Measurements from ENCODE around the gene CRTC3.
"Not testable (repeated sequence)": the region's sequence is repeated elsewhere in the genome, so short reads cannot be mapped to it uniquely, and the experiment has no call there.

Gene CRTC3

GRCh38 chr15:90624278-90624981, 94.7 kb downstream of the CRTC3 start:
- no peak for DNase-seq (ENCODE audit: low read depth)

GRCh38 chr15:90625037-90625436, 95.3 kb downstream of the CRTC3 start:
- no peak for DNase-seq (ENCODE audit: low read depth)

DNA sequence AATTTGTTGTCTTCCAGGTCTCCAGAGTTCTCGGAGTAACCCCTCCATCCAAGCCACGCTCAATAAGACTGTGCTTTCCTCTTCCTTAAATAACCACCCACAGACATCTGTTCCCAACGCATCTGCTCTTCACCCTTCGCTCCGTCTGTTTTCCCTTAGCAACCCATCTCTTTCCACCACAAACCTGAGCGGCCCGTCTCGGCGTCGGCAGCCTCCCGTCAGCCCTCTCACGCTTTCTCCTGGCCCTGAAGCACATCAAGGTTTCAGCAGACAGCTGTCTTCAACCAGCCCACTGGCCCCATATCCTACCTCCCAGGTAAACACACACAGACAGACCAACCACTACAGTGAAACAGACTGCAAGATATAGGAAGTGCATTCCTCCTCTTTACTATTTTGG, 99.5 kb downstream of the CRTC3 start:
- DNase-seq (ENCODE audit: low read depth), result no peak

DNA sequence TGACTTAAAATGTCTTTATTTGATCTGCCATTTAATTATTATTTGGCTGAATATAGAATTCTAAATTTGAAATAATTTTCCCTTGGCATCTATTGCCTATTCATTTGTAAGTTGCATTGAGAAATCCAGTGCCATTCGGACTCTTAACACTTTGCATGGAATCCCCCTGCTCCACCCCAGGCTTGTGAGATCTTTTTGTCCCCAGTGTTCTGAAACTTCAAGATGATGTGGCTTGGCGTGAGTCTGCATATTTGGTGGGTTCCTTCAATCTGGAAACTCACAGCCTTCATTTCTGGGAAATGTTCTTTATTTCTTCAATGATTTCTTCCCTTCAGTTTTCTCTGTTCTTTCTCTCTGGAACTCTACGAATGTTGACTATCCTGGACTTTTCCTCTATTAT, 103.6 kb downstream of the CRTC3 start:
- no peak for DNase-seq (ENCODE audit: low read depth)

DNA sequence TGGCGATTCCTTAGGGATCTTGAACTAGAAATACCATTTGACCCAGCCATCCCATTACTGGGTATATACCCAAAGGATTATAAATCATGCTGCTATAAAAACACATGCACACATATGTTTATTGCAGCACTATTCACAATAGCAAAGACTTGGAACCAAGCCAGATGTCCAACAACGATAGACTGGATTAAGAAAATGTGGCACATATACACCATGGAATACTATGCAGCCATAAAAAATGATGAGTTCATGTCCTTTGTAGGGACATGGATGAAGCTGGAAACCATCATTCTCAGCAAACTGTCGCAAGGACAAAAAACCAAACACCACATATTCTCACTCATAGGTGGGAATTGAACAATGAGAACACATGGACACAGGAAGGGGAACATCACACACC, 107.3 kb downstream of the CRTC3 start:
- not testable (repeated sequence) for DNase-seq (ENCODE audit: low read depth)

DNA sequence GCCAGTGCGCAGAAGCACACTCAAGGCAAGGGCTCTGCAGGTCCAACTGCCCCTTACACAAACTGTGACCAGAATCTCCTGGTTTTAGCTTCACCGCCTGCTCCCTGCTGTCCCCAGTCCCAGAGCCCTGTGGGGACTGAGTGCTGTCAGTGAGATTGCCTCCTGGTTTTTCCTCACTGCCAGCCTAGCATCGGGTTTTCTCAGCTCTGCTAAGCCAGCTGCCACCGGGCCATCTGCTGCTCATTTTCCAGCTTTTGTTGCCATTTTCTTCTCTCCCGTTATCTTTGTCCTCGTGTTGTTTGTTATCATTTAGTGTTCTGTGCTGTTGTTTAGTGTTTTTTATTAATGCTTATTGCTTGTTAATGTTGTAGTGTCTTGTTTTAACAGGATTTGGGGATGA, 108.0 kb downstream of the CRTC3 start:
- DNase-seq (ENCODE audit: low read depth), result no peak

DNA sequence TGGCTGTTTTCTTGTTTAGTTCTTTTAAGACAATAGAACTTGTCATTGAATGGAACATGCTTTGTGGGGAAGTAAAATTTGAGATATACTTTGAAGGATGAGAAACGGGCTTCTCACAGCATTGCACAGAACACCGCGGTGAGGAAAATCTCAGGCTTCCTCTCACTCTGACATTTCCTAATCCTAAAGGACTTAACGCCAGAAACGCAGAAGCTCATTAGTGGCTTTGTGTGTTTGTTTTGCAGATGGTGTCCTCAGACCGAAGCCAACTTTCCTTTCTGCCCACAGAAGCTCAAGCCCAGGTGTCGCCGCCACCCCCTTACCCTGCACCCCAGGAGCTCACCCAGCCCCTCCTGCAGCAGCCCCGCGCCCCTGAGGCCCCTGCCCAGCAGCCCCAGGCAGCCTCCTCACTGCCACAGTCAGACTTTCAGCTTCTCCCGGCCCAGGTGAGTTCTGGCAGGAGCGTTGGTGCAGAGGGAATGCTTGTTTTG, 108.5 kb downstream of the CRTC3 start:
- DNase-seq (ENCODE audit: low read depth), result no peak

DNA sequence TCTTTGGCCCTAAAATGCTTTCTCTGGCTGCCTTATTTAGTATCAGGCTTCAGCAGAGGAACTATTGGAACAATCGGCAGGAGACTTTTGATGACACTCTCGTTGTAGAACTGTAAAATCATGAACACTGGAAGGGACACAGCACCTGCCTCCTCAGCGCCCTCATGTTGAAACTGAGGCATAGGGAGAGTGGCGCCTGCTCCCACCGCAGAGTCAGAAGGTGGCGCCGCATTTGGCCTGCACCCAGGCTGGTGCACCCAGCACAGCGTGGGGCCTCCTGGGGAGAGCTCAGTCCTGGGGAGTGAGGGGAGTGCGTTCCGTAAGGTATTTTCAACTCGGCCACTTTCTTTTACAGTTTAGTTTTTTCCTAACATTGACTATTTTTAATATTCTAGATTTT, 109.2 kb downstream of the CRTC3 start:
- DNase-seq (ENCODE audit: low read depth), result no peak

GRCh38 chr15:90640862-90641261, 111.1 kb downstream of the CRTC3 start:
- no peak for DNase-seq (ENCODE audit: low read depth)

GRCh38 chr15:90641581-90642463, 112.1 kb downstream of the CRTC3 start:
- DNase-seq (ENCODE audit: low read depth), result no peak

- DNase-seq (ENCODE audit: low read depth), result no peak
Observed at GRCh38 chr15:90642464-90643300, 113.0 kb downstream of the CRTC3 start.

GRCh38 chr15:90643301-90643632, 113.5 kb downstream of the CRTC3 start:
- no peak for DNase-seq (ENCODE audit: low read depth)

DNA sequence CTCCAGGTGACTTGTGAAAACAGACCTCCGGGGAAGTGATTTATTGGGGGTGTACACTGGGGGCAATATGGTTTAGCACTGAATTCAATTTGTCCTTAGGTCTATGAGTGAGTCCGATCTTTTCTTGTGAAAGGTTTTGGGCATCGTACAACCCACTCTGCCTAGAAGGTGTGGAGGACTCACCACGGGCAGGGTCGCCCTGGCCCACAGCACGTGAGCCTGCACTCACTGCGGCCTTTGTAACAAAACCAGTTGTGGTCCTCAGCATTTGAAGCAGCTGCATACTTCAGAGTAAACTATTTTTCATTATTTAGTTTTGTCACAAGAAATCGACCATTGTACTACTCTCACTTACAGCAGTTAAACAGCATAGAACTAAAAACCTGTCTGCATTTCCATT, 114.8 kb downstream of the CRTC3 start:
- DNase-seq (ENCODE audit: low read depth), result no peak

DNA sequence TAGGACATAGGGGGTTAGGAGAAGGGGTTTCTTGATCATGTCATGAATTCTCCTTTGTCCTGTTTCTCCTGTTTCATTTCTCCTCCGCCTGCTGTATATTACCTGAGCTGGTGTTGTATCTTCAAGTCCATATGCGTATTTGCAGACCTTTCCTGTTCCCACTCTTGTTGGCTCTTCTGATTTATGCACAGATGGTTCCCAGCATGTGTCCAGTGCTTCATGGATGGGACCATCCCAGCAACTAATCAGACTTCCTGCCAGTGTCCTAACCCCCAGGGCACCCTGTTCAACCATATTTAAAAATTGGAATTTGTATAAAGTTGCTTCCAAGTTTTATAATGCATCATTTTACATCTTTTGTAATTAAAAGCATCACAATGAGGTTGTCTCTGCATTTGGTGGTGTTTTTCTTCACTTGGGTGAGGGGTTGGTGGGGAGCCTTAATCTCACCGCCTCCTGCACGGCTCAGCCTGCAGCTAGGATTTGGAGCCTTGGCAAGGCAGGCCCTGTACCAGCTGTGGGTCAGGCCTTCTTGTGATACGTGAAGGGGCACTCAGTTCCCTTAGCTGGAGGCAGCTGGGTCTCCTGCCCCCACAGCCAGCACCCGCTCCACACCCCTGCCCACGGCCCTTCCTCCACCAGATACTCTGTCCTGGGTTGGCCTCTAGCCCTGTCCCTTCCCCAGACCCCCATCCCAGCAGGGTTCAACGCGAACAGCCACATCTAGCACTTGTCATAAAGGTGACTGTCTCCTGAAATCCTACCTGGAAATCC, 115.4 kb downstream of the CRTC3 start:
- DNase-seq (ENCODE audit: low read depth), result no peak

DNA sequence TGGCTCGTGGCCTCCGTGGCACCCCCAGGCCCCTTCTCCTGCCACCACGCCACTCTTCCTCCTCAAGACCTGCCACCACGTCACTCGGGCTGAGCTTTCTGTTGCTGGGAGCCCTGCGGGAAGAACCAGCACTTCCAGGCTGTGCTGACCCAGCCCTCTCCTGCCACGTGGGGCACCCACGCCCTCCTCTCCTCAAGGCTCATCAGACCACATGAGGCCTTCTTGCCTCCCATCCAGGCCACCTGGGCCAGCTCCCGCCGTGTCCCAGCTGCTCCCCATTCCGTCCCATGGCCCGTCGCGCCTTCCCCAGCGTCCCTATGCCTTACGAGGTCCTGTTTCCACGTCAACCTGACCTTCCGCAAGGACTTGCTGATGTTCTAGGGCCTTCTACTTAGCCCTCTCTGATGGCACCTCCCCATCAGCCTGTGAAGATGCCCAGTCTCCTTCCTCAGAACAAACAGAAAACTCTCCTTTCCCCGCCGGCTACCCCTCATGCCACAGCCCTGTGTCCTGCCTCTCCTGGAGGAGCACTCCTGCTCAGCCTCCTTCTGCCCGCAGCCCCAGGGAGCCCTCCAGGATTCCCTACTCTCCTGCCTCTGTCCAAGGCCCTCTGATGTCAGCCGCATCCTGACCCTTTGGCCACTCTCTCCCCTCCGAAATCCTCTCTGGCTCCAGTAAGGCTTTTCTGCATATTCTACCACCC, 116.3 kb downstream of the CRTC3 start:
- no peak for DNase-seq (ENCODE audit: low read depth)

- no peak for DNase-seq (ENCODE audit: low read depth)
Observed at GRCh38 chr15:90646662-90647305, 117.1 kb downstream of the CRTC3 start.

DNA sequence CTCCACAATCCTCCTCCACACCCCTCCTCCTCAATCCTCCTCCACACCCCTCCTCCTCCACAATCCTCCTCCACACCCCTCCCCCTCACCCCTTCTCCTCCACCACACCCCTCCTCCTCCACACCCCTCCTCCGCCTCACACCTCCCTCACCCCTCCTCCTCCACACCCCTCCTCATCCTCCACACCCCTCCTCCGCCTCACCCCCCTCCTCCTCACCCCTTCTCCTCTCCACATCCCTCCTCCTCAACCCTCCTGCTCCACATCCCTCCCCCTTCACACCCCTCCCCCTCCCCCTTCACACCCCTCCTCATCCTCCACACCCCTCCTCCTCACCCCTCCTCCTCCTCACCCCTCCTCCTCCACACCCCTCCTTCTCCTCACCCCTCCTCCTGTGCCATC, 117.6 kb downstream of the CRTC3 start:
- DNase-seq (ENCODE audit: low read depth), result no peak

DNA sequence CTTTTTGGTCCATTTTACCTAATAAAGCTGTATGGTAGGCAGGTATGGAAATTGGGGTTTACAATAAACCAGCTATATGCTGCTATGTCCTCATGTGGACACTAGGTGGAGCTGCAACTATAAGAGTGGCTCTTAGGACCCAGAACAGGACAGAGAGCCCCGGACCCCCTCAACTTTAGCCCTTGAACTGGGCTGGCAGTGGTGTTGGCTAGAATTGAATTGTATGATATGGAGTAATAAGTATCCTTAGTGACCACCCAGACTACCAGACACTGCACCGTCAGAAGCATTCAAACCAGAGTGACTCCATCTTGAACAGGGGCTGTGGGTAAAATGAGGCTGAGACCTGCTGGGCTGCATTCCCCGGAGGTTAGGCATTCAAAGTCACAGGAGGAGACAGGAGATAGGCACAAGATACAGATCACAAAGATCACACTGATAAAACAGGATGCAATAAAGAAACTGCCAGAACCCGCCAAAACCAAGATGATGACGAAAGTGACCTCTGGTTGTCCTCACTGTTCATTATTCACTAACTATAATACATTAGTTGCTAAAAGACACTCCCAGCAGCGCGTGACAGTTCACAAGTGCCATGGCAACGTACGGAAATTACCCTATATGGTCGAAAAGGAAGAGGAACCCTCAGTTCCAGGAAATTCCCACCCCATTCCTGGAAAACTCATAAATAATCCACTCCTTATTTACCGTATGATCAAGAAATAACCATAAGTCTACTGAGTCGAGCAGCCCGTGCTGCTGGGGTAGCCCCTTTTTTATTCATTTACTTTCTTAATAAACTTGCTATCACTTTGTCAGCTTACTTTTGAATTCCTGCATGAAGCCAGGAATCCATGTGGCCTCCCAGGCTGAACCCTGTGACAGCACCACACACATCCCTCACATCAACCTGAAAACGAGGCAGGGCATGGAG, 118.7 kb downstream of the CRTC3 start:
- DNase-seq (ENCODE audit: low read depth), result peak; percentile 47
